HepG2 (cell line): ENCODE measurements around the gene ELFN1.

Experiments
- GTF2F1 ChIP-seq: fragments of 150-350 bp; IDR thresholded peaks from 2 replicates; pipeline ENCODE4 v1.6.1; 2014; ENCODE audit warnings: low read length
- KDM5B ChIP-seq: sonication (generic); formaldehyde crosslinking; IDR thresholded peaks from 2 replicates; pipeline ENCODE4 v1.4.0; 2020; ENCODE audit warnings: missing genetic modification reagents, mild to moderate bottlenecking, borderline replicate concordance
- MTF2 ChIP-seq: sonication (generic); formaldehyde crosslinking; IDR thresholded peaks from 2 replicates; pipeline ENCODE4 v1.5.0; 2020; ENCODE audit warnings: missing genetic modification reagents, borderline replicate concordance
- NCOA2 ChIP-seq: sonication (generic); formaldehyde crosslinking; IDR thresholded peaks from 2 replicates; pipeline ENCODE4 v1.8.0; 2022; ENCODE audit warnings: inconsistent platforms
- SIN3A ChIP-seq: IDR thresholded peaks from 2 replicates; pipeline ENCODE4 v1.6.1; 2011; ENCODE audit warnings: low read depth, mild to moderate bottlenecking, control low read depth, low read length, borderline replicate concordance
- SMYD3 ChIP-seq: sonication (generic); formaldehyde crosslinking; IDR thresholded peaks from 2 replicates; pipeline ENCODE4 v1.8.1; 2023; ENCODE audit warnings: mild to moderate bottlenecking, missing genetic modification reagents
- TAF1 ChIP-seq: sonication (generic); formaldehyde crosslinking; IDR thresholded peaks from 2 replicates; pipeline ENCODE4 v1.4.0; 2020; ENCODE audit warnings: missing genetic modification reagents
- TCF12 ChIP-seq, 2 experiments: fragments of 450-650 bp in 1 of 2; sonication (generic) in 1 of 2; formaldehyde crosslinking in 1 of 2; IDR thresholded peaks; 2 replicates each; pipeline versions ENCODE4 v1.6.1 to v1.8.0; 2017 to 2022; ENCODE audit warnings: antibody characterized with exemption in 1 of 2, mild to moderate bottlenecking in 1 of 2, missing genetic modification reagents in 1 of 2, moderate library complexity in 1 of 2
- TCF7 ChIP-seq: sonication (generic); IDR thresholded peaks from 2 replicates; pipeline ENCODE4 v1.6.1; 2016; ENCODE audit warnings: antibody characterized with exemption, low read depth
- XRCC5 ChIP-seq: fragments of 200-400 bp; formaldehyde crosslinking; optimal IDR thresholded peaks from 2 replicates; pipeline ENCODE3; 2017; ENCODE audit warnings: mild to moderate bottlenecking, low read length
- ZNF747 ChIP-seq: sonication (generic); formaldehyde crosslinking; IDR thresholded peaks from 2 replicates; pipeline ENCODE4 v1.8.1; 2023; ENCODE audit warnings: missing genetic modification reagents, mild to moderate bottlenecking, borderline replicate concordance

- TF ChIP-seq SIN3A (no peak), MTF2 (CRISPR knock-in tag) (no peak), TCF12 (IDR thresholded peaks at IDR 0.05) (no peak), TCF12 (CRISPR knock-in tag; IDR thresholded peaks at IDR 0.05) (no peak), GTF2F1 (no peak), TAF1 (CRISPR knock-in tag) (no peak), TCF7 (no peak), ZNF747 (no peak), NCOA2 (CRISPR knock-in tag) (no peak), XRCC5 (no peak), SMYD3 (no peak), KDM5B (CRISPR knock-in tag) (no peak)
Measured at GRCh38 chr7:1639532-1640175, 30.4 kb upstream of the ELFN1 start.
